ENCODE data around the gene KLHL21. TPM values are rescaled to one million over a fixed set of nuclear protein-coding genes. Genes with fewer than 3 reads are reported as not detected.

Gene KLHL21
- total and polyA plus RNA-seq, 9 of the 15 experiments (the other 6 are each of a cell fraction or from before 2014, with no cell fraction given) = 2.1 to 42.1 (median 17.5) TPM

DNA sequence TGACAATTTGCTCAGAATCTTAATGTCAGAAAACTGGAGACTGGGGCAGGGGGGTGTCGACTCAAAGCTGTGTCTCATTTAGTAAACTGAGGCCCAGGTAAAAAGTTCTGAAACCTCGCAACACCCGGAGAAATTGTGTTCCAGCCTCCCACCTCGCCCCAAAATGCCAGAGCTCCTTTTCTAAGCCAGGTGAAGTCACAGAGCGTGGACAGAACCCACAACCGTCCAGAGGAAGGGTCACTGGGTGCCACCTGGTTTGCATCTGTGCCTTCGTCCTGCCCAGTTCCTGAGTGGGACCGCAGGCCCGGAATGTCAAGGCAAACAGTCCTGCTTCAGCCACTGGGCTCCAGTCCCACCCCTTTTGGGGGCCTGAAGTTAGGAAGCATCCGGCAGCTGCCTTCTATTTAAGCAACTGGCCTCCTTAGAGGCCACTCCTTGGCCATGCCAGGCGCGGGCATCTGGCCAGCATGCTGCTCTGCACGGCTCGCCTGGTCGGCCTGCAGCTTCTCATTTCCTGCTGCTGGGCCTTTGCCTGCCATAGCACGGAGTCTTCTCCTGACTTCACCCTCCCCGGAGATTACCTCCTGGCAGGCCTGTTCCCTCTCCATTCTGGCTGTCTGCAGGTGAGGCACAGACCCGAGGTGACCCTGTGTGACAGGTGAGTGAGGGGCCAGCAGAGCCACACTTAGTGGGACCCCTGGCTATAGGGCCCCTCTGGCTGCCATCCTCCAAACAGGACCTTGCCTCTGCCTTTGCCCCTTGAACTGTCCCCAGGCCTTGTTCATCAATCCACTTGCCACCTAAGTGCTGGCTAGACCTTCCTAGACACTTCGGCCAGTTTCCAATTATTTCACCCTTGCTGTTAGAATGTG is 47.5 kb downstream of the KLHL21 start, which contains the start of gene TAS1R1:
TSS of gene TAS1R1 (plus strand) at position 401 of the 872 bp plus-strand sequence. CDS start at position 468, 67 bp downstream.
- whole genome bisulfite sequencing (ENCODE audit: insufficient coverage, low coverage, missing lambda C conversion rate) = 69% methylated on average over 19 of the region's 19 CpGs
- Histone ChIP-seq H3K4me3 (peak within 1 kb of the TSS; percentile 99), H3K9me1 (ENCODE audit: control insufficient read depth, insufficient read depth, low read length) (no peaks in the 10 kb centered on the region), H3K79me2 (ENCODE audit: control insufficient read depth, insufficient read depth, low read length) (peaks cover 35% of the 10 kb centered on the region), H3K27me3 (ENCODE audit: control insufficient read depth in 2 of 2, insufficient read depth in 2 of 2, low read length in 2 of 2) (no peaks in the 10 kb centered on the region), H3K36me3 (ENCODE audit: control insufficient read depth, insufficient read depth, low read length) (peaks cover 22% of the 10 kb centered on the region), H3K4me2 (ENCODE audit: insufficient read depth, low read length) (peak within 1 kb of the TSS; percentile 89), H4K20me1 (replicated peaks; ENCODE audit: control insufficient read depth, insufficient read depth, low read length) (no peaks in the 10 kb centered on the region; the same call in 1 of the 2 replicates), H2AFZ (ENCODE audit: low read depth, low read length) (peak within 1 kb of the TSS; percentile 94), H3K27ac (ENCODE audit: extremely low read depth, low read depth, low read length) (peak within 1 kb of the TSS; percentile 85), H3K4me1 (replicated peaks in 1 of 2; ENCODE audit: control insufficient read depth in 2 of 2, insufficient read depth in 2 of 2, low read length in 2 of 2) (peaks cover 14 to 24% of the 10 kb centered on the region in 2 experiments; a peak in 4 of 5 replicates), H3K9ac (ENCODE audit: insufficient read depth in 1 of 2, low read depth in 2 of 2, low read length in 2 of 2) (peak within 1 kb of the TSS; percentile 94 to 97), H3K9me3 (replicated peaks; ENCODE audit: control insufficient read depth, insufficient read depth, low read depth, low read length) (no peaks in the 10 kb centered on the region)
- 0 out of 3 replicates have a peak, but pooled peaks have one; percentile 3 for ATAC-seq
- POLR2A ChIA-PET = interaction anchor here (0.7 to 1.5 kb wide), 15 partner anchors 12 to 163 kb away, joined by 3 to 9 read pairs (median 4); partner anchors contain the start of genes ACOT7 and ZBTB48
- in situ Hi-C loops (cut with MboI) = loop anchor here (5.0 kb wide), 1 partner anchor 163 kb away; the partner anchor contains the start of gene ACOT7
- intact Hi-C loops (cut with micrococcal nuclease) = loop anchor here (1.0 to 2.0 kb wide), 4 partner anchors 24 to 79 kb away; partner anchors contain the start of gene ZBTB48
- DNase-seq (ENCODE audit: extremely low read depth in 1 of 4, low spot score in 3 of 4) = no peak
- FAIRE-seq = no peak
- CTCF ChIA-PET (ENCODE audit: low intra/inter-chr PET ratio) = interaction anchor here (0.6 kb wide), 2 partner anchors 68 to 86 kb away, joined by 3 read pairs; no protein-coding TSS in a partner anchor
- TSS peak; percentile 82 for BruUV-seq (replicated peaks)
- no peak for TF ChIP-seq TAL1 (IDR thresholded peaks at IDR 0.05)
- peak in 1 of 2 experiments; percentile 9; a peak in 1 of 4 replicates for TF ChIP-seq FOXA3 (CRISPR knock-in tag; conservative IDR thresholded peaks at IDR 0.05 in 1 of 2, IDR thresholded peaks at IDR 0.05 in 1 of 2)
- no peak; the same call in 1 of the 2 replicates for TF ChIP-seq ZFX (CRISPR knock-in tag; IDR thresholded peaks at IDR 0.05)
- TF ChIP-seq, protein P1, sequence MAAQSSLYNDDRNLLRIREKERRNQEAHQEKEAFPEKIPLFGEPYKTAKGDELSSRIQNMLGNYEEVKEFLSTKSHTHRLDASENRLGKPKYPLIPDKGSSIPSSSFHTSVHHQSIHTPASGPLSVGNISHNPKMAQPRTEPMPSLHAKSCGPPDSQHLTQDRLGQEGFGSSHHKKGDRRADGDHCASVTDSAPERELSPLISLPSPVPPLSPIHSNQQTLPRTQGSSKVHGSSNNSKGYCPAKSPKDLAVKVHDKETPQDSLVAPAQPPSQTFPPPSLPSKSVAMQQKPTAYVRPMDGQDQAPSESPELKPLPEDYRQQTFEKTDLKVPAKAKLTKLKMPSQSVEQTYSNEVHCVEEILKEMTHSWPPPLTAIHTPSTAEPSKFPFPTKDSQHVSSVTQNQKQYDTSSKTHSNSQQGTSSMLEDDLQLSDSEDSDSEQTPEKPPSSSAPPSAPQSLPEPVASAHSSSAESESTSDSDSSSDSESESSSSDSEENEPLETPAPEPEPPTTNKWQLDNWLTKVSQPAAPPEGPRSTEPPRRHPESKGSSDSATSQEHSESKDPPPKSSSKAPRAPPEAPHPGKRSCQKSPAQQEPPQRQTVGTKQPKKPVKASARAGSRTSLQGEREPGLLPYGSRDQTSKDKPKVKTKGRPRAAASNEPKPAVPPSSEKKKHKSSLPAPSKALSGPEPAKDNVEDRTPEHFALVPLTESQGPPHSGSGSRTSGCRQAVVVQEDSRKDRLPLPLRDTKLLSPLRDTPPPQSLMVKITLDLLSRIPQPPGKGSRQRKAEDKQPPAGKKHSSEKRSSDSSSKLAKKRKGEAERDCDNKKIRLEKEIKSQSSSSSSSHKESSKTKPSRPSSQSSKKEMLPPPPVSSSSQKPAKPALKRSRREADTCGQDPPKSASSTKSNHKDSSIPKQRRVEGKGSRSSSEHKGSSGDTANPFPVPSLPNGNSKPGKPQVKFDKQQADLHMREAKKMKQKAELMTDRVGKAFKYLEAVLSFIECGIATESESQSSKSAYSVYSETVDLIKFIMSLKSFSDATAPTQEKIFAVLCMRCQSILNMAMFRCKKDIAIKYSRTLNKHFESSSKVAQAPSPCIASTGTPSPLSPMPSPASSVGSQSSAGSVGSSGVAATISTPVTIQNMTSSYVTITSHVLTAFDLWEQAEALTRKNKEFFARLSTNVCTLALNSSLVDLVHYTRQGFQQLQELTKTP (IDR thresholded peaks at IDR 0.05; ENCODE audit: low read depth in 1 of 2, partially characterized antibody in 2 of 2) = no peak
- TF ChIP-seq ZBTB1 (CRISPR knock-in tag; IDR thresholded peaks at IDR 0.05; ENCODE audit: borderline replicate concordance, low read depth) = 0 out of 2 replicates have a peak, but pooled peaks have one; percentile 39
